Tibial nerve (tissue), 4 donors: ENCODE data around the gene NELFA.

ENCODE experiments used
- CTCF ChIP-seq, 5 experiments: fragments of 200-600 bp in 3 of 5; fragments of 450-650 bp in 2 of 5; sonication (generic) in 3 of 5; IDR thresholded peaks; one replicate each; pipeline ENCODE4 v1.5.1; 2016 to 2019; ENCODE audit warnings: antibody characterized with exemption in 5 of 5, mild to moderate bottlenecking in 3 of 5, moderate library complexity in 2 of 5
- EP300 ChIP-seq, 2 donors: sonication (generic); formaldehyde crosslinking; IDR thresholded peaks; one replicate each; pipeline ENCODE4 v1.6.1; 2017; ENCODE audit warnings: antibody characterized with exemption in 2 of 2, mild to moderate bottlenecking in 1 of 2
- POLR2A ChIP-seq, 2 donors: fragments of 450-650 bp; IDR thresholded peaks; one replicate each; pipeline ENCODE4 v1.6.1; 2017; ENCODE audit warnings: antibody characterized with exemption in 2 of 2, mild to moderate bottlenecking in 2 of 2, moderate library complexity in 2 of 2

GRCh38 chr4:1964971-1965370 is 43.8 kb downstream of the NELFA start:
- TF ChIP-seq CTCF (IDR thresholded peaks at IDR 0.05) (no peak), POLR2A (IDR thresholded peaks at IDR 0.05) (no peak), EP300 (IDR thresholded peaks at IDR 0.05) (no peak)
